Hematopoietic multipotent progenitor cell treated with erythropoietin and hydrocortisone succinate and interleukin-3 and kit ligand, for 8 days (in vitro differentiated cells): Measurements from ENCODE around the gene ZNF570.

Experiments
- DNase-seq: peaks from one replicate; pipeline ENCODE4 v3.0.0-alpha.2; 2015

The ZNF570 gene

DNA sequence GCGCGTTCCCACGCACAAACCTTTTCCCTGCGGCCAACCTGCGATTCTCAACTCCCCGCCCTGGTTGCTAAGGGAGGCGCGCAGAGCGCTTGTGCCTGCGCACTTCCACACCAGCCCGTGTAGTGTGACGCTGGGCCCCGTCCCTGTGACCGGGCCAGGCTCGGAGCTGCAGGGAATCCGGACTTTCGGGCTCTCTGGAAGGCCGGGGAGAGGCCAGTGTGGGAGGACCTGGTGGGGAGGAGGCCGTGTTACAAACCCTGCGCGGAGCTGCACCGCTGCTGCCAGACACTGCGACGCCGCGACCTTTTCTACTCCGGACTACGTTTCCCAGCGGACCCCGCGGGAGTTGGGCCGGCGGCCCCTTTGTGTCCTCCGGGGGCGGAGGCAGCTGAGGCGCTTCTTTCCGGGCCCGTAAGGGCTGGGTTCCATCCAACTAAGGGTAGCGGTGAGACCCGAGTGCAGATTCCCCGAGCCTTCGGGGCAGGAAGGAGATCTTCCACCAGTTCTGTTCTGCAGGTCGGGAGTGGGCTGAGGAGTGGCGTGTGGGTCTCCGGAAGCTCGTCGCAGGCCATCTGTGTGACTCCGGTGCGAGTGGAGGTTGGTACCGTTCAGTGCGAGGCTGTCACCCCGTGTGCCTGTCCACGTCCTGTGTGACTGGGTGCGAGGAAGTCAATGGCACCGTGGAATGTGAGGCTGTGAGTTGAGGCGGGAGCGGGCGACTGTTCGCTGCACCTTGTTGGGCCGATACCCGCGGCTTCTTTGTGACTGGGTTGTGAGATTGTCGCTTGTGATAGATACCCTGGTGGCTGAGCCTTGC is at the start of gene ZNF570:
TSS of gene ZNF570 (plus strand) at position 396 of the 817 bp plus-strand sequence. CDS start 999 bp downstream, outside the sequence.
- peak; percentile 88 for DNase-seq

- no peak for DNase-seq
Measured at GRCh38 chr19:37452500-37453245, 16.5 kb upstream of the ZNF570 start.

DNA sequence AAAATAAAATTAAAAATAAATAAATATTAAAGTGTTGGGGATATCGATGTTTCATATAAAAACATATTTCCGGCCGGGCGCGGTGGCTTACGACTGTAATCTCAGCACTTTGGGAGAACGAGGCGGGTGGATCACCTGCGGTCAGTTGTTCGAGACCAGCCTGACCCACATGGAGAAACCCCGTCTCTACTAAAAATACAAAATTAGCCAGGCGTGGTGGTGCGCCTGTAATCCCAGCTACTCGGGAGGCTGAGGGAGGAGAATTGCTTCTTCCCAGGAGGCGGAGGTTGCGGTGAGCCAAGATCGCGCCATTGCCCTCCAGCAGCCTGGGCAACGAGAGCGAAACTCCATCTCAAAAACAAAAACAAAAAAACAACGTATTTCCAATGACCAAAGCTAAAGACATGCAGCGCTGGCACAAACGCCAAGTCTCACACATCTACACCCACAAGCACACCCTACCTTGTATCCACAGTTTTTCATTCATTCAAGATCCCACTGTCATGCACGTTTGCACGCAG is 2.8 kb upstream of the ZNF570 start:
- DNase-seq: no peak

GRCh38 chr19:37466798-37467607 is 2.2 kb upstream of the ZNF570 start, which contains the start of gene ZNF569:
Gene ZNF569, minus strand, starts transcription at chr19:37467444. Its CDS starts 22,523 bp downstream, at chr19:37444921.
- DNase-seq: peak; percentile 94

- no peak for DNase-seq
Measured at GRCh38 chr19:37467608-37468090, 1.5 kb upstream of the ZNF570 start.

GRCh38 chr19:37470216-37470615 is 1.1 kb downstream of the ZNF570 start:
- peak; percentile 5 for DNase-seq

GRCh38 chr19:37472165-37472564 is 3.0 kb downstream of the ZNF570 start:
- DNase-seq: no peak

DNA sequence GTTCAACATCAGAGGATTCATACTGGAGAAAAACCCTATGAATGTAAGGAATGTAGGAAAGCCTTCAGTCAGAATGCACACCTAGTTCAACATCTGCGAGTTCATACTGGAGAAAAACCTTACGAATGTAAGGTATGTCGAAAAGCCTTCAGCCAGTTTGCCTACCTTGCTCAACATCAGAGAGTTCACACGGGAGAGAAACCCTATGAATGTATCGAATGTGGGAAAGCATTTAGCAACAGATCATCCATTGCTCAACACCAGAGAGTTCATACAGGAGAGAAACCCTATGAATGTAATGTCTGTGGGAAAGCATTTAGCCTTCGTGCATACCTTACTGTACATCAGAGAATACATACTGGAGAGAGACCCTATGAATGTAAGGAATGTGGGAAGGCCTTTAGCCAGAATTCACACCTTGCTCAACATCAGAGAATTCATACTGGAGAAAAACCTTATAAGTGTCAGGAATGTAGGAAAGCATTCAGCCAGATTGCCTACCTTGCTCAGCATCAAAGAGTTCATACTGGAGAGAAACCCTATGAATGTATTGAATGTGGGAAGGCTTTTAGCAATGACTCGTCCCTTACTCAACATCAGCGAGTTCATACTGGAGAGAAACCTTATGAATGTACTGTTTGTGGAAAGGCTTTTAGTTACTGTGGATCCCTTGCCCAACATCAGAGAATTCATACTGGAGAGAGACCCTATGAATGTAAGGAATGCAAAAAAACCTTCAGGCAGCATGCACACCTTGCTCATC is 15.4 kb downstream of the ZNF570 start:
- no peak for DNase-seq

GRCh38 chr19:37492213-37492612 is 23.1 kb downstream of the ZNF570 start:
- no peak for DNase-seq

DNA sequence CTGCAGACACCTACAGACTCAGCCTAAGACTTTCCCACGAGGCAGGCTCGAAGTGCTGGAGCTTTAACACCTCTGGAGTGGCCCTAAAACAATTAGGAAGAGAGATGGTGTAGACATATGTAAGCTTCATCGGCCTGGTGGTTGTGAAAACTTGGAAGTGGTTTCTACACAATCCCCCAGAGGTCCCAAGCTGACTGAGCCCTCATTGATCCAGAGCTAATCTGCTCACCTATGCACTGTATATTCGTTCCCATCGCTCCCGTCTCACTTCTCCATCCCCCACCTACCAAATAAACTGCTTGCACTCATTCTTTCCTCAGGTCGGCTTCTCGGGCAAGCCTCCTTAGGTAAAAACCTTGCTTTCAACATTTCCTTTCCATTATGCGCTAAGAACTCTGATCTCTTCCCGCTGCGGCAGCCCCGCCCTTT is 36.8 kb downstream of the ZNF570 start:
- DNase-seq: no peak

GRCh38 chr19:37506387-37507166 is 37.4 kb downstream of the ZNF570 start, which contains the start of gene ZNF793:
Gene ZNF793, plus strand, starts transcription at chr19:37506939. Its CDS starts 16,501 bp downstream, at chr19:37523440.
- DNase-seq: peak; percentile 8

- no peak for DNase-seq
Measured at GRCh38 chr19:37507167-37507464, 38.0 kb downstream of the ZNF570 start.

DNA sequence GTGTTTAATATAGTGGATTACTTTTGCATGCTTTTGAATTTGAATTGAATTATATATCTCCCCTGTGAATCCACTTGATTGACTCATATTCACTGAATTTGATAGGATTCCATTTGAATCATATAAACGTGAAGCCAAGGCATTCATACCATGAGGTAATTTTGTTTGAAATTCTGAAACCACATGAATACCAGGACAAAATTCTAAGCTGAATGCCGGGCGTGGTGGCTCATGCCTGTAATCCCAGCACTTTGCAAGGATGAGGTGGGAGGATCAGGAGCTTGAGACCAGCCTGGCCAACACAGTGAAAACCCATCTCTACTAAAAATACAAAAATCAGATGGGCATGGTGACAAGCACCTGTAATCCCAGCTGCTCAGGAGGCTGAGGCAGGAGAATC is 42.0 kb downstream of the ZNF570 start:
- no peak for DNase-seq

DNA sequence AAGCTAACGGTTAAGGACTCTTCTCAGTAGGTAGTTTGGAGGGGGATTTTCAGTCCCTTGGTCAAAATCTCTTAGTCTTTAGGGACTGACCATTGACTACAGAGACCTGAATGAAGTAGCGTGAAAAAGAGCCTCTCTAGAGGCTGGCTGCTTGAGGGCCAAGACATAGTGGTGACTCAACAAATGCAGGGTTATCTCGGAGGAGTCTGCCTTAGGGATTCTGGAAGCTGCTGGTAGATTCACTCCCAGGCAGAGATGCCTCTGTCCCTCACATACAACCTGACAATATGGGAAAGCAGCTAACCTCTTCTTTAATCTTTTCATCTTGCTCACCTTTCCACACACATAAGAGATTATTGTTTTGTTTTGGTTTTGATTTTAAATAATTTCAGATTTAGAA is 42.7 kb downstream of the ZNF570 start:
- no peak for DNase-seq

DNA sequence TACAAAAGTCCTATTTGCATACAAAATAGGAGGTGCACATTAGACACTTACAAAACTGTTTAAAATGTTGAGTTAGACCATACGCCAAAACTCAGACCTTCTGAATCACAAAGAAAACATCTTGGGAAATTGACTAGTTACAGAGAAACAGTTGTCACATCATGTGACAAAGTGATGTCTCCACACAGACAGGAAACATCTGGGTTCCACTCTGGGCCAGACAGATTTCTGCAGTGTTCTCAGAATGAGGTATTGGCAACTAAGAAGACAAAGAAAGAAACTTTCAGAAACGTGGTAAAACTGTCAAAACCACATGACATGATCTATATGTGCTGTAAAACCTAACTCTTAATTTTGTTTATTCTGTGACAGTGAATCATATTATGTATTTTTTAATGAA is 44.2 kb downstream of the ZNF570 start:
- no peak for DNase-seq

GRCh38 chr19:37519890-37520289 is 50.7 kb downstream of the ZNF570 start:
- DNase-seq: no peak

DNA sequence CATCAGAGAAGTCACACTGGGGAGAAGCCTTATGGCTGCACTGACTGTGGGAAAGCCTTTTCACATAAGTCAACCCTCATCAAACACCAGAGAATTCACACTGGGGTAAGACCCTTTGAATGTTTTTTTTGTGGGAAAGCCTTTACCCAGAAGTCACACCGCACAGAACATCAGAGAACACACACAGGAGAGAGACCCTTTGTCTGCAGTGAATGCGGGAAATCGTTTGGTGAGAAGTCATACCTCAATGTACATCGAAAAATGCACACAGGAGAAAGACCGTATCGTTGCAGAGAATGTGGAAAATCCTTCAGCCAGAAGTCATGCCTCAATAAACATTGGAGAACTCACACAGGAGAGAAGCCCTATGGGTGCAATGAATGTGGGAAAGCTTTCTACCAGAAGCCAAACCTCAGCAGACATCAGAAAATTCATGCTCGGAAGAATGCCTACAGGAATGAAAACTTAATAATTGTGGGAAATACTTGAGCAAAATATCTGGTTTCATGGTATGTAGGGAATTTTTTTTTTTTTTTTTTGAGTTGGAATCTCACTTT is 68.3 kb downstream of the ZNF570 start:
- DNase-seq: no peak
